CD4-positive, alpha-beta T cell treated with Interleukin-15 for 1 hour (primary cell): Measurements from ENCODE around the gene RNF141.

Experiments
- DNase-seq: peaks from one replicate; pipeline ENCODE4 v3.0.0-alpha.2; 2020

RNF141 gene

DNA sequence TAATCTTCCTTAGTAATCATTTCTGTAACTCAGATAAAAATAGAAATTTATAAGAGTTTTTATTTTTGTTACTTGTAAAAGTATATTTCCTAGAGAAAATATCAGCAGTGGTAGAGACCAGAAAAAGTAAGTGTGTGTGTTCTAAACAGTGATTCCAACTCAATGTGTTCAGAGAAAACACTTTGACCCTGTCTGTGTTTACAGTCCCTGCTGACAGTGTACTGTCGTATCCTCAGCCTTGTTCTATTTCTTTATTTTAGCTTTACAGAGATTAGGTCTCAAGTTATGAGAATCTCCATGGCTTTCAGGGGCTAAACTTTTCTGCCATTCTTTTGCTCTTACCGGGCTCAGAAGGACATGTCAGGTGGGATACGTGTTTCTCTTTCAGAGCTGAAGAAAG is 17.3 kb upstream of the RNF141 start:
- no peak for DNase-seq

DNA sequence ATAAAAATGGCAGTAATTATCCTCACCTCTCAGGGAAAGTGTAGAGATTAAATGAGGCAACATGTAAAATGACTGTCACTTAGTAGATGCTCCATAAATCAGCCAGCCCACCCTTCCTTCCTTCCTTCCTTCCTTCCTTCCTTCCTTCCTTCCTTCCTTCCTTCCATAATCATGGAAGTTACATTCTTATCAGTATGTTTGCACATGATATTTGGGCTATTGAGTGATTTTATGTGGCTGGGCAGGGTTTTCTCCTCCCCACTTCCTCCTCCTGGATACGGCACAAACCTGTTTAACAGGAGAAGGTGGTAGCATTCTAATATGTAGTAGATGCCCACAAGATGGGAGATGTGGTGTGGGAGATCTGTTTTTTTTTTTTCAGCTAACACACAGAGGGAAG is 15.6 kb upstream of the RNF141 start:
- no peak for DNase-seq

DNA sequence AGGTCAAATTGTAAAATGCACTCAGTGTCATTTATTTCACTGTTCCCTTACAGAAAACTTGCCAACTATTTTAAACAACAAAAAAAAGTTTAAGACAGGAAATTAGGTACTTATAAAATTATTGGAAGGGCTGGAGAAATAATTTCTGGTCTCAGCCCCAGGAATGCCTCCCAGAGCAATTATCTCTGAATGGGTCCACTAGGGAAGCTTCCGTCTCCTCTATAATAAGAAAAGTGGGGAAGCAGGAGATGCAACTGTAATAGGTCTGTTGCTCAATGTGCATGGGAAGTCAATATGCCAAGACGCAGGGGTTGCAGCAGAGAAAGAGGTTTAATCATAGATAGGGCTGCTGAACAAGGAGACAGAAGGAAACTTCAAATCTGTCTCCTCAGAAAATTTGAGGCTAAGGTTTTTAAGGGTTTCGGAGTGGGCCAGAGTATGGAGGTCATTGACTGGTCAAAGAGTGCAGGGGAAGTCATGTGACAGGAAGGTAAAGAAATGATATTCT is 10.9 kb upstream of the RNF141 start:
- DNase-seq = no peak

DNA sequence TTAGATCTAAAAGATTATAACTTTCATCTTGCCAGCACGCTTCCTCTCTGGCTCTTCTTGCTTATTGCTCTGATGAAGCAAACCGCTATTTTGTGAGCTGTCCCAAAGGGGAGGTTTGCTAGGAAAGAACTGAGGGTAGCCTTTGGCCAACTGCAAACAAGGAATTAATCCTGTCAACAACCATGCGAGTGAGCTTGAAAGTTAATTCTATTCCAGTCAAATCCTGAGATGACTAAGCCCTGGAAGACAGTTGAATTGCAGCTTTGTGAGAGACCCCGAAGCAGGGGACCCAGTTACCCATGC is 10.3 kb upstream of the RNF141 start:
- DNase-seq = no peak

DNA sequence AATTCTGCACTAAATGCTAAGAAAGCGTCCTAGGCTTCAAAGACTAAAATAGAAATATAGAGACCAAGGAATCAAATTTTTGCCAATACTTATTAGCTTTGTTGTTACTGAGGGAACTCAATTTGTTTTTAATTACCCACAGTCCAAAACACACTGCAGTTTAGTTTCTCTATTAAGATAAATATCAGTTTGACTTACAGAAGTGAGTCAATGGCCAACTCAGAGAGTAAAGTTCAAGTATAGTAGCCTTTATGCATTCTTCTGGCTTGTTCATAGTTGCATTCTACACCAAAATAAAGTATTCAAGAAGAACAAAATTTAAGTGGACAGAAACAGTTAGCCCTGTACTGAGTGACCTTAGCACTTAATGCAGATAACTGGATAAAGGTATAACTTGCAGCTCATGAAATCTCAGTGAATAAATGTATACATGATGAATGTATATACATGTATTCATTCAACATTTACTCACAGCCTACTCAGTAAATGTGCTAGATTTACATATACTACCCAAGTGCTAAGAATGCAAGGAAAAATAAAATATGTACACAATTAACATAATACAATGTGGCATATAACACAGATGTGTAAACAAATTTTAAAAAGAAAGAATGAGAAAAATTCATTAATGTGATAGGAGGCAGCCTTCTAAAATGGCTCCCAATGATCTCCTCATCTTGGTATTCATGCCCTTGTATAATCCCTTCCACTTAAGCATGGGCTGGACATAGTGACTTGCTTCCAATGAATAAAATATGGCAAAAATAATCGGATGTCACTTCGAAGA is 9.7 kb upstream of the RNF141 start:
- no peak for DNase-seq

DNA sequence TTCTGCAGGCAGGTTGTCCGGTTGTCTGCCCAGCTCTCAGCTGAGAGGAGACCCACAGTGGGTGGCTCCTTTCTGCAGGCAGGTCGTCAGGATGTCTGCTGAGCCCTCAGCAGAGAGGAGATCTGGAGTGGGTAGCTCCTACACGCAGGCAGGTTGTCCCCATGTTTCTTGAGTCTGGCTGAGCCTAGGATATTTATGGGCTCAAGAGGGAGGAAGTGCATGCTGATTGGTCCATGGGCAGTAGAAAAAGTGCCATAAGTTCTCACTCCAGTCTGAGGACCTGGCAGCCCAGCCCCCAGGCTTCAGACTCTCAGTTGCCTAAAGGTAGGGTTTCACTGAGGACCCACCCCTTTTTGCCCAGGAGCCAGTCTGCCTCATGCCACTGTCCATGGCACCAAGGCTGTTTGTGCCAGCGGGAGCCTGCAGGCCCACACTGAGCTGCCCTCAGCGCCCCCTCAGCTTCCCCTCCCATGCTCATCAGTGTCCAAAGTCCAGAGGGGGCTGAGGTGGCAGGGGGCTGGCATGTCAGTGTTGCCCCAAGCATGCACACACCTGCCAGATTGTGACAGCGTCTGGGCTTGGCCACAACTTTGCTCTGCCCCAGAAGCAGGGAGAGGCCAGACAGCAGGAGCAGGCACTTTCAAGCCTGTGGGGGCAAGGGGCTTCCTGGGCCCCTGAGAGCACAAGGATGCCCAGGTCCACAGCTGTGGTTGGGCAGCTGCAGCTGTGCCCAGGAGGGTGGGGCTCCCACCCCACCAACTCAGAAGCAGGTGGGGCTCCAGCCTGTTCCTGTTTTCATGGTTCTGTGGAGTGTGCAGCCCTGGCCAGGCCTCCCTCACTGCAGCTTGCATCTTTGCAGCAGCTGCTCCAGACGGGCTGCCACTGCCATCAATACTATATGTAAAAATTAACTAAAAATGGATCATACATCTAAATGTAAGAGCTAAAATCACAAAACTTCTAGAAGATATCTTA is 3.8 kb upstream of the RNF141 start:
- DNase-seq = peak; percentile 53

DNA sequence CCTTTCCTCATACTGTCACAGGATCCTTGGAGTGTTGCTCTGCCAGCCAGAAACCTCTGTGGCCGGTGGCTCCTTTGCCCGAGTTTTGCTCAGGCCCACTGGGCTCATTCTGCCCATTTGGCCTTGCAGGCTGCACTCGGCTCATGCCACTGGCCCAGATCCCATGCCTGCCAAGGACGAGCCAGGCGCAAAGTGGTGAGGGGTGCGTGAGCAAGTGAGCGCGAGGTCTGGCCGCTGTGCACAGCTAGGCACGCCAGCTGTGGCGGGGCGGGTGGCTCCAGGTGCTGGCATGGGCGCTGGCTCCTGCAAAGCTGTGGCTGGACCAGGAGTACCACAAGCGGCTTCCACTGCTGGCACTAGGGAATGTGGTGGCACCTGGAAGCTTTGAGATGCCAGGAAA is 2.8 kb upstream of the RNF141 start:
- DNase-seq = no peak

DNA sequence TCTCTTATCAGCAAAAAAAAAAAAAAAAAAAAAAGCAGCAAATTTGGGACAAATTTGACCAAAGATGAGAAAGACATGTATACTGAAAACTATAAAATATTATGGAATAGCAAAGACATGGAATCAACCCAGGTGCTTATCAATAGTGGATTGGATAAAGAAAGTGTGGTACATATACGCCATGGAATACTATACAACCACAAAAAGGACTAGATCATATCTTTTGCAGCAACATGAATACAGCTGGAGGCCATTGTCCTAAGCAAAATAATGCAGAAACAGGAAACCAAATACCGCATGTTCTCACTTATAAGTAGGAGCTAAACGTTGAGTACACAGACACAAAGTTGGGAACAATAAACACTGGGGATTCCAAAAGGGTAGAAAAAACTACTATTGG is 1.8 kb upstream of the RNF141 start:
- DNase-seq = no peak

DNA sequence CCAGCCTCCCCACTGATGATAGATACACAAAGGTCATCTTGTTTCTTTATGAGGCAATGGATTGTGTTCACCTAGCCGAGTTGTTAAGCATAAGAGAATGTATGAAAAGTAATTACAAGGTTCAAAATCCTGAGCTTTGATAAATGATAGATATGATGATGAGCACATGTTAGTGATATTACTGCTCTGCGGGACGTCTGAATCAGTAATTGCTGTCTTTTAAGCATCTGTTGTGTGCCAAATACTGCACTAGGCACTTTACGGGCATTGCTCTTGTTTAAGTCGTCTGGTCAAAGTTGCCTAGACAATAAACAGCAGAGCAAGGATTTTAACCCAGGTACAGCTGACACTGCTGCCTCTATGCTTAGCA is 559 bp upstream of the RNF141 start:
- DNase-seq = no peak

DNA sequence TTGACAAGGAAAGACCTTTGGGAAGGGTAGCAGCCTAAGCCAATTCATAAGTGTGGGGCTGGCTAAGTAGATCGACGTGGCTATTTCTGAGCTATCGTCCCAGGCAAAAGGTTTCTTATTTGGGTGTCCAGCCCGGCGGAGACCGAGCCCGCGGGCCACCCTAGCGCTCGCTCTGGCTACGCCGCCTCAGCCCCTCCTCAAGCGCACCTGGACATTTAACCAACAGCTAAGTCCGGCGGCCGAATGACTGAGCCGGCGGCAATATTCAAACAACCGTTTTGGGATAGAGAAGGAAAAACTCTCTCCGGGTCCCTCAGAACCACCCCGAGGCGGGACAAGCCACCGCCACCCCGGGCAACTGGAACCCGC is 457 bp downstream of the RNF141 start:
- no peak for DNase-seq

DNA sequence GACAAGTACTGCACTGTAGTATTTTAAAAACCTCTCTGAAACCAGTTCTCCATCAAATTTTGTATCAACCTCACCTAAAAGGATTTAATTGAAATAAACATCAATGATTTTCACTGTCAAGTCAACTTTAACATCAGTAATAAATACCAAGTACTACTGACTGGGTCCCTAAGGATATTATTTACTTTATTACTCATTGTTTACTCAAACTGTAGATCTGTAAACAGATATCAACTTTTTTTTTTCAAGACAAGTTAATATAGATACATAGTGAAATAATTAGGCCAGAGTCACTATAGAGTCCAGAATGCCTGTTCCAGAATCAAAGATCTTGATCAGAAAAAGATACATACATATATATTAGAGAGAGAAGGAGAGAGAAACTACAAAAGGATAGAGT is 1.6 kb downstream of the RNF141 start:
- DNase-seq = no peak

DNA sequence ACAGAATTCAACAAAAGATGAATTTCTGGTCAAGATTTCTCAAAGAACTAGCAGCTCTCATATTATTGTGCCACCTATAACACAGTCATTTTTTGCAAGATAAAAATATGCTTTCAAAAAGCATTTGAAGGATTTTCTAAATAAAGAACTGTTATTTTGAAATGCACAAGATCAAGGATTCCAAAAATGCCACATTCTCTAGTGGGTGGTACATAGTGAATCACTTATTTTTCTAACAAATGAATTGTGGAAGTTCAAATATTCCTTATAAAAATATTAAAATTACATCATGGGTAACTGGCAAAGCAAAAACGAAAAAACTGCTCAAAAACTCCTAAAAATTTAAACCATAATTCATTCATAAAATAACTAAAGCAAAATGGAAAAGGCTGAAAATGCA is 2.1 kb downstream of the RNF141 start:
- DNase-seq = no peak

DNA sequence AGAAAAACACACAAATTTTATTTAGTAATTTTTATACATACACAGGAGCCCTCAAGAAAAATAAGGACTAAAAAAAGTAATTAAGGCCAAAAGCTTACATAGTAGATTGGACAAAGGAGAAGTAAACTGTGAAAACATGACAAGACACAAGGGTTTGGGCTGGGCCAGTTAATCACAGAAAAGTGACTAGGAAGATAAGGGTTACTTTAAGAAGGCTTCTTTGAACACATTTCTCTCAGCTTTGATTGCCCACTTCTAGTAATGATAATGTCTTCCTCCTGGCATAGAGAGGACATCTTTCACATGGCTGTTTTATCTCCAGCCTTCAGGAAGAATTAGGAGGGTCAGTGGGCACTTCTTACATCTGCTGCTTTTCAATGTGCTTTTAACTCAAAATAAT is 3.4 kb downstream of the RNF141 start:
- no peak for DNase-seq

DNA sequence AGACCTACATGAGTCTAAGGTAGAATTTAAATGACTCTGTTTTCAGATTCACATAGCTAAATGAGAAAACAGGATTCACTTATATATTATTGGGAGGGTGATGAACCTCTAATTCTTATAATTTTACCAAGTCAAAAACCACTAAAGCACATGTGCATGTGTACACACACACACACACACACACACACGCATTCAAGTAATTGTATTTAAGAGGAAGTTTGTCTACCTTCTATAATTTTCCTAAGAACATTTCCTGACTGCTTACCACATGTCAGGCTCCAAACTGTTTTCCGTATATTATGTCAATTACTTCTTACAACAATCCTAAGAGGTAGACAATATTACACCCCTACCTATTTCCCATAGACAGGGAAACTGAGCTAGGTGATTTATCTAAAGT is 6.7 kb downstream of the RNF141 start:
- no peak for DNase-seq

DNA sequence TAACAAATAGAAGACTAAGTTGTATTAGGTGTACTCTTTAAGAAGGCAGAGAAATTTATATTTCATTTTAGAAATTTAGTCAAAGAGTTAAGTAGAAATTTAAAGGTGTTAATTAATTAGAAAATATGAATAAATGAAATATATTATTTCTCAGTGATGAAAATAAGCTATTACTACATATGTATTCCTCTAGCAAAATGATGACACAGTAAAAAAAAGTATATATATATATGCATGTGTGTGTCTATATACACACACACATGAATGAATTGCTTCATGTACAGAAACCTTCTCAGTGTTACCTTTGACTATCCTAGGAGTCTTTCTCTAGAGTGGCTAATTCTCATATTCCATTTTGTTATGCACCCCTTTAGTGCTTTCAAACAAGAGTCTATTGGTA is 7.7 kb downstream of the RNF141 start:
- no peak for DNase-seq

DNA sequence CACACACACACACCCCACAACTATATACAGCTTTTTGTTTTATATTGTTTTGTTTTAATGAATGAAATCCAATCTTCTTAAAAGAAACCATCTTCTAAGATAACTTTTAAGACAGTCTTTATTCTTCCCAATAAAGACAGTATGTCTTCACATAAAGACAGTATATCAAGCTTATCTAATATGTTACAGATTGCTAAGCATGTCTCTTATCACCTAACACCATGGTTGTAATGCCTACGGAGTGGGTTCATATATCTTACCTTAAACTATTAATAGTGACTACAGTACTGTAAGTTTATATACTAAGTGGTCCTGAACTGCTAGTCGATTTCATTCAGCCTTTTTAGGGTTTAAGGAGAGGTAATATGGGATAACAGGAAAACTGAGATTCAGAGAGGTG is 8.5 kb downstream of the RNF141 start:
- no peak for DNase-seq

DNA sequence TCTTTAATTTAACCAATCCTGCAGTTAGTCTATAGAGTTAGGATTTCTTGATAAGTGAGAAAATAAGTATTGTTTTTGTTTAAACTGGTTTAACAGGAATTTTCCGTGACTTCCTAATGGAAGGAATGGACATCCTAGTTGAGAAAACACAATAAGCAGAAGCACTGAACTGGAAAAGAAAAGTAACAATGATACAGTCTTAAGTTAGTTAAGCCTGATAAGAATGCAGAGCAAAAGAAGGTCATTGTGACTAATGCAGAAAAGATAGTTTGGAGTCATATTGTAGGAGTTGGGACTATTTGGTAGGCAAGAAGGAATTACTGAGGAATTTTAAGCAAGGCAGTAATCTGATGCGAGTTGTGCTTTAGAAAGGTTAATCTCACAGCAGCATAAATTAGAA is 11.7 kb downstream of the RNF141 start:
- DNase-seq = no peak

DNA sequence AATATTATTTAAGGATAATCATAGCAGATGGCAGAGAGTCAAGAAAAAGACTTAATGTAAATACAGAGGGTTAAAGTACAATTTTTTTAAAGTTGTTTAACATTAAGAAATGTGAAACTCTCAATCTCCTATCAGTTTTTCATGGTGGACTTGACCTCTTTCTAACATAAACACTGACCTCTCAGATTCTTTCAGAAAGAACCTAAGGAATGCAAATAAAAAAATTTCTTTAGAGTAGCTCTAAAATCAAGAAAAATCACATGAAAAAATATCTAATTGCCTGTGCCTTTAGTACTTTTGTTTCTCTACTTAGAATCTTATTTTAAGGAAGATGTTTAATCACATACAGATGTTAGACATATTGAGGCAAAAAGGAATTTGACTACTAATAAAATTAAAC is 12.9 kb downstream of the RNF141 start:
- no peak for DNase-seq

DNA sequence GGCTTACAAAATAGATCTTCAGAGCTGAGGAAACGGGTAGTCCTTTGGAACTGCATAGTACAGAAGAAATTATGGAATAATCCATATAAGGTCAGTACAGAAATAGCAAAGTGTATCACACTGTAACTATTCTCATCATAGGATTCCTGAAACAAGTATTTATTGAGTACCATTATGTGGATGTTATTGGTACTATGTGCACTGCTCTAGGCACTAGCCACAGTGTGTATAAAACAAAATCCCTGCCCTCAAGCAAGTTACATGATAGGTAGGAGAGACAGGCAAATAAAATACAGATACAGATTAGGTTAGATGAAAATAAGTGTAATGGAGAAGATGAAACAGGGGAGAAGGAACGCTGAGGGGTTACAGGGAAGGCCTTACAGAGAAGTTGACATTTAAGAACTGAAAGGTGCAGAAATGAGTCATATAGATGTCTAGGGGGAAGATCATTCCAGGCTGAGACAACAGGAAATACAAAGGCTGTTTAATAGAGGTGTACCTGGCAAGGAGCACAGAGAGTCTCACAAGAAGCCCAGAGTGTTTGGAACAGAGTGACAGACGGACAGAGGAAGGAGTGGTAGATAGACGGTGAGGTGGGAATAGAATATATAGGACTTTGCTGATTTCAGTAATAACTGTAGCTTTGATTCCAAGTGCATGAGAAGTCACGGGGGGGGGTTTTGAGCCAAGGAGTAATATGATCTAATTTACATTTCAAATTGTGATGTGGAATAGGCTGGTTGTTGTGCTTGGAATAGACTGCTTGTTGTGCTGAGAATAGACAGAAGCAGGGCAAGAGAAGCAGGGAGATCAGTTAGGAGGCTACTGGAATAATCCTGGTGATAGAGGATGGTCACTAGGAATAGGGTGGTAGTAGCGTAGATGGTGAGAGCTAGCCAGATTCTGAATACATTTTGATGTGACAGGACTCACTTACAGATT is 13.7 kb downstream of the RNF141 start:
- no peak for DNase-seq

DNA sequence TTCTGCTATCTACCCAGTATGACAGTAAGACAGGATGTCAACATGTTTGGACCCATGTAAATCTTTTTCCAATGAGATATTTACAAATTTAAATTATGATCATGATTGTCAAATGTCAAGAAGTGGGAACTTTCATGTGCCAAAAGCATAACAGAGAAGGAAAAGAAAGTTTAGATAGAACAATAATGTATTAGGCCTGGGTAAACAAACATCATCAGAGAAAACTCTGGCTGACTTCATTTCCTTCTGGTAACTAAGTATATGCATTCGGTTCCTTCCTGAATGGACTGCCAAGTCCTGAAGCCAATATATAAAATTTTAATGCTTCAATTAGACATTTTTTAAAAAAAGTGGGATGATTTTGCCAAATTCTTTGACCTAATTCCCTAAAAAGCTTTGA is 16.5 kb downstream of the RNF141 start:
- no peak for DNase-seq

DNA sequence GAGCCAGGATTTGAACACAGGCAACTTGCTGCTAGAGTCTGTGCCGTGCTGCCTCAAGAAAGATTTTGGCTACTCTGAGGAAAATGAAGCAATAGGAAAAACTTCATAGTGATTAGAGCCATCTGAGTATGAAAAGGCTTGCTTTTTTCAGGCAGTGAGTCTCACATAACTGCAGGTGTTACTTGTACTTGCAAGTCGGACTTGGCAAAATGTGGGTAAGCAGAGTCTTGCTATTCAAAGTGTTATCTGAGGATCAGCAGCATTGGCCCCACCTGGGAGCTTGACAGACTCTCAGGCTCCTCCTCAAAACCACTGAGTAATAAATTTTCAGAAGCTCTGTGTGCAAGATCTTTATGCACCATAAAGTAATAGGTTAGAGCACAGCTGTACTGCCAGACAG is 18.1 kb downstream of the RNF141 start:
- no peak for DNase-seq

DNA sequence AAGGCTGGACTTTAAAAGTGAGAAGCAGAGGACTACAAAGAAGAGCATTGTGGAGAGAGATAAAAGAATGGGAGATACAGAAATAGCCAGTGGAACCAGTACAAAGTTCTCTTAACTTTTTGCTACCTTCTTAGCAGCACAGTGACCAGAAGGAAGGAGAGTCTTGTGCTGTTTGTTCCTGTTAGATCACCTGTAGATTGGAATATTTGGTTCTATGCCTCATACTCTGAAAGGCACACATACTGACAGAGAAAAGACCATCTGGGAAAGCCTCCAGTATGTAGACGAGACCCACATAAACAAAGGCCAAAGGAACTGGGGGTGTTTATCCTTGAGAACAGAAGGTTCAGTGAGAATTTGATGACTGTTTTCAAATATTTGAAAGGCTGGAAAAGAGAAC is 18.7 kb downstream of the RNF141 start:
- DNase-seq = no peak

DNA sequence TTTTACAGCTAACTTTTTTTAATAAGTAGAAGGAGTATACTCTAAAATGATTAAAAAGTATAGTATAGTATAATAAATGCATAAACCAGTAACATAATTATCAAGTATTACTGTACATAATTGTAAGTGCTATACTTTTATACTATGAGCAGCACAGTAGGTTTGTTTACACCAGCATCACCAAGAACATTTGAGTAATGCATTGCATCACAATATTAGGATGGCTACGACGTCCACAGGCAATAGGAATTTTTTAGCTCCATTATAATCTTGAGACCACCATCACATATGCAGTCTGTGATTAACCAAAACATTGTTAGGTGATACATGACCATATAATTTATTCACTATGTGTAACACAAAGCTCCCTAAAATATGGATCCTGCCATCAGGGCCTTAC is 20.4 kb downstream of the RNF141 start:
- no peak for DNase-seq
